Sigmoid colon (tissue), 7 donors: ENCODE data around the gene GTF3C5. TPM values are rescaled to one million over a fixed set of nuclear protein-coding genes. Genes with fewer than 3 reads are reported as not detected.
"Not testable (repeated sequence)": the region's sequence is repeated elsewhere in the genome, so short reads cannot be mapped to it uniquely, and the experiment has no call there.

Experiments
- DNase-seq: peaks from one replicate; pipeline ENCODE4 v3.0.0-alpha.2; 2019
- H3K27ac ChIP-seq, 4 donors: fragments of 200-600 bp; sonication (generic); one replicate each; pipeline ENCODE4 v1.5.1; 2016 to 2019; ENCODE audit warnings: mild to moderate bottlenecking in 1 of 4
- H3K27me3 ChIP-seq, 3 donors: fragments of 200-600 bp; sonication (generic); one replicate each; pipeline ENCODE4 v1.5.1; 2019; ENCODE audit warnings: mild to moderate bottlenecking in 1 of 3
- H3K36me3 ChIP-seq, 4 donors: fragments of 200-600 bp; sonication (generic); one replicate each; pipeline ENCODE4 v1.5.1; 2016 to 2019
- H3K4me1 ChIP-seq, 4 donors: fragments of 200-600 bp; sonication (generic); one replicate each; pipeline ENCODE4 v1.5.1; 2017 to 2019
- H3K4me3 ChIP-seq, 4 donors: fragments of 200-600 bp; sonication (generic); one replicate each; pipeline ENCODE4 v1.5.1; 2017 to 2019; ENCODE audit warnings: mild to moderate bottlenecking in 2 of 4, moderate library complexity in 1 of 4
- H3K9me3 ChIP-seq, 4 donors: fragments of 200-600 bp in 3 of 4; sonication (generic) in 3 of 4; one replicate each; pipeline versions ENCODE4 v1.5.1 to v1.6.1; 2013 to 2019
- CTCF ChIP-seq, 4 experiments: fragments of 450-650 bp in 3 of 4; fragments of 200-600 bp in 1 of 4; IDR thresholded peaks; one replicate each; pipeline ENCODE4 v1.5.1; 2016 to 2019; ENCODE audit warnings: antibody characterized with exemption in 4 of 4, mild to moderate bottlenecking in 3 of 4, moderate library complexity in 2 of 4
- EP300 ChIP-seq, 4 donors: sonication (generic); formaldehyde crosslinking; IDR thresholded peaks; one replicate each; pipeline ENCODE4 v1.6.1; 2017; ENCODE audit warnings: antibody characterized with exemption in 4 of 4
- POLR2A ChIP-seq, 2 donors: fragments of 450-650 bp; IDR thresholded peaks; one replicate each; pipeline ENCODE4 v1.6.1; 2016; ENCODE audit warnings: antibody characterized with exemption in 2 of 2, mild to moderate bottlenecking in 2 of 2, moderate library complexity in 2 of 2
- POLR2AphosphoS5 ChIP-seq, 4 donors: sonication (generic); formaldehyde crosslinking; IDR thresholded peaks; one replicate each; pipeline ENCODE4 v1.6.1; 2017; ENCODE audit warnings: antibody characterized with exemption in 4 of 4
- WGBS, 2 donors: extraction: QIAGEN DNeasy Blood & Tissue Kit; methylation state at CpG; one replicate each; pipeline ENCODE4 v1.1.7; 2013; 5-methylcytosine and 5-hydroxymethylcytosine counted together
- intact Hi-C: fragments of 100-400 bp; cut with DNase I; formaldehyde crosslinking; loops from one replicate; pipeline ENCODE4 v1.15.1; 2023
- polyA plus RNA-seq, 3 donors: library from polyadenylated mRNA; stranded (reverse); fragments of 200-250 nt; gene quantifications; one replicate each; pipeline ENCODE4 v1.2.3, GENCODE V29; 2013
- total RNA-seq, 4 donors: library from RNA; depleted of rRNA; stranded (reverse); fragments of >200 nt; gene quantifications; one replicate each; pipeline ENCODE4 v1.1.0, GENCODE V29; 2016
- donor health status: healthy with polysubstance abuse.
- donor health status: Bipolar disorder and iron deficiency.
- donor health status: healthy.

GTF3C5 gene
- total and polyA plus RNA-seq, 7 donors, result 25.8 to 52.7 (median 47.1) TPM

DNA sequence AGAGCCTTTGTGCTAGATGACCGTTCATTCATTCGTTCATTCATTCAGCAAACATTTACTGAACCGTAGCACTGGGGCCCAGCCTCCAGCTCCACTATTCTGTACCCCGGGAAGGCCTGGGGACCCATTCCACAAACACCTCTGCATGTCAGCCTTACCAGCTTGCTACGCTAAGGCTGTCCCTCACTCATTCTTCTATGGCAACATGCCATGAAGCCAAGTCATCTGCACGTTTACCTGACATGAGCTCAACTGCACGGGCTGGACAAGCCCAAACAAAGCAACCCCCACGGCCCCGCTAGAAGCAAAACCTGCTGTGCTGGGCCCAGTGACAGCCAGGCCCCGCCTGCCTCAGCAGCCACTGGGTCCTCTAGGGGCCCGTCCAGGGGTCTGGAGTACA is 37.0 kb downstream of the GTF3C5 start:
- intact Hi-C loops, result no loop called here
- Histone ChIP-seq H3K36me3 (peaks cover 0 to 3% (median 0%) of the 10 kb centered on the region in 4 donors), H3K27me3 (no peaks in the 10 kb centered on the region), H3K4me3 (no peak overlapping the region), H3K27ac (no peak overlapping the region), H3K4me1 (no peaks in the 10 kb centered on the region), H3K9me3 (no peaks in the 10 kb centered on the region)
- 86 to 89% methylated on average over 11 of the region's 11 CpGs for WGBS, 2 donors
- DNase-seq, result no peak
- TF ChIP-seq CTCF (IDR thresholded peaks at IDR 0.05), result no peak
- TF ChIP-seq POLR2A (IDR thresholded peaks at IDR 0.05), result no peak
- TF ChIP-seq POLR2AphosphoS5 (IDR thresholded peaks at IDR 0.05), result no peak
- TF ChIP-seq EP300 (IDR thresholded peaks at IDR 0.05), result no peak

DNA sequence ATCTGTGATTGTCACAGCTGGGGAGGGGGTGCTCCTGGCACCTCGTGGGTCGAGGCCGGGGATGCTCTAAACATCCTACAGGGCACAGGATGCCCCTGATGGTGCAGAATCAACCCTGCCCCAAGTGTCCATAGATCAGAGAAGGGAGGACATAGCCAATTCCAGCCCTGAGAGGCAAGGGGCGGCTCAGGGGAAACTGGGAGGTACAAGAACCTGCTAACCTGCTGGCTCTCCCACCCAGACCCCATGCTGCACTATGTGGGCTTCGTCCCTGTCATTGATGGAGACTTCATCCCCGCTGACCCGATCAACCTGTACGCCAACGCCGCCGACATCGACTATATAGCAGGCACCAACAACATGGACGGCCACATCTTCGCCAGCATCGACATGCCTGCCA is 37.6 kb downstream of the GTF3C5 start:
- intact Hi-C loops, H3K4me1 ChIP-seq, H3K36me3 ChIP-seq, H3K27ac ChIP-seq, DNase-seq, H3K4me3 ChIP-seq, H3K27me3 ChIP-seq, H3K9me3 ChIP-seq: not testable (repeated sequence)
- 90 to 100% methylated on average over 4 of the region's 15 CpGs for WGBS, 2 donors

DNA sequence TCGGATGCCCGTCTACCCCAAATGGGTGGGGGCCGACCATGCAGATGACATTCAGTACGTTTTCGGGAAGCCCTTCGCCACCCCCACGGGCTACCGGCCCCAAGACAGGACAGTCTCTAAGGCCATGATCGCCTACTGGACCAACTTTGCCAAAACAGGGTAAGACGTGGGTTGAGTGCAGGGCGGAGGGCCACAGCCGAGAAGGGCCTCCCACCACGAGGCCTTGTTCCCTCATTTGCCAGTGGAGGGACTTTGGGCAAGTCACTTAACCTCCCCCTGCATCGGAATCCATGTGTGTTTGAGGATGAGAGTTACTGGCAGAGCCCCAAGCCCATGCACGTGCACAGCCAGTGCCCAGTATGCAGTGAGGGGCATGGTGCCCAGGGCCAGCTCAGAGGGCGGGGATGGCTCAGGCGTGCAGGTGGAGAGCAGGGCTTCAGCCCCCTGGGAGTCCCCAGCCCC is 39.7 kb downstream of the GTF3C5 start:
- H3K9me3 ChIP-seq, H3K4me3 ChIP-seq, DNase-seq, H3K36me3 ChIP-seq, H3K4me1 ChIP-seq, intact Hi-C loops, H3K27me3 ChIP-seq, H3K27ac ChIP-seq: not testable (repeated sequence)
- WGBS, 2 donors, result 93 to 94% methylated on average over 17 of the region's 17 CpGs

- H3K4me3 ChIP-seq, DNase-seq, intact Hi-C loops, H3K9me3 ChIP-seq, H3K27me3 ChIP-seq, H3K36me3 ChIP-seq, H3K4me1 ChIP-seq, H3K27ac ChIP-seq: not testable (repeated sequence)
- 91 to 92% methylated on average over 23 to 24 of the region's 31 CpGs for WGBS, 2 donors
Observed at GRCh38 chr9:133070985-133071384, 40.2 kb downstream of the GTF3C5 start.

DNA sequence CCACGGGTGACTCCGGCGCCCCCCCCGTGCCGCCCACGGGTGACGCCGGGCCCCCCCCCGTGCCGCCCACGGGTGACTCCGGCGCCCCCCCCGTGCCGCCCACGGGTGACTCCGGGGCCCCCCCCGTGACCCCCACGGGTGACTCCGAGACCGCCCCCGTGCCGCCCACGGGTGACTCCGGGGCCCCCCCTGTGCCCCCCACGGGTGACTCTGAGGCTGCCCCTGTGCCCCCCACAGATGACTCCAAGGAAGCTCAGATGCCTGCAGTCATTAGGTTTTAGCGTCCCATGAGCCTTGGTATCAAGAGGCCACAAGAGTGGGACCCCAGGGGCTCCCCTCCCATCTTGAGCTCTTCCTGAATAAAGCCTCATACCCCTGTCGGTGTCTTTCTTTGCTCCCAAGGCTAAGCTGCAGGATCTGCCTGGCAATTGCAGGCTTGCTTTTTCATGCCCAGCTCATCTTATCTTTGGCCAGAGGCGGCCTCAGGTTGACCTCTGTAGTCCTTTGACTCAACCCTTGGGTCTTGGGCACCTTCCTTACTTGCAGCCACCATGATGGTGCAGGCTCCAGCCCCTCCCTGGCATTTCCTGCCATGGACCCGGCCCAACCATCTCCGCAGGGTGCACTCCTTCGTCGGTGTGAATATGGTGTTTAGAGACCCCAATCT is 40.8 kb downstream of the GTF3C5 start:
- Histone ChIP-seq H3K27me3 (no peaks in the 10 kb centered on the region), H3K36me3 (no peaks in the 10 kb centered on the region), H3K4me1 (no peaks in the 10 kb centered on the region), H3K27ac (no peak overlapping the region), H3K4me3 (no peak overlapping the region), H3K9me3 (no peaks in the 10 kb centered on the region)
- no peak for DNase-seq
- WGBS, 2 donors, result 81 to 92% methylated on average over 33 of the region's 33 CpGs
- intact Hi-C loops, result no loop called here
- TF ChIP-seq POLR2AphosphoS5 (IDR thresholded peaks at IDR 0.05) (no peak), POLR2A (IDR thresholded peaks at IDR 0.05) (no peak), EP300 (IDR thresholded peaks at IDR 0.05) (no peak), CTCF (IDR thresholded peaks at IDR 0.05) (no peak)

GRCh38 chr9:133072210-133072609 is 41.4 kb downstream of the GTF3C5 start:
- intact Hi-C loops, H3K27ac ChIP-seq, H3K4me3 ChIP-seq, H3K4me1 ChIP-seq, DNase-seq, H3K36me3 ChIP-seq, H3K27me3 ChIP-seq, H3K9me3 ChIP-seq: not testable (repeated sequence)
- 92 to 95% methylated on average over 5 of the region's 5 CpGs for WGBS, 2 donors
